Measurements from ENCODE around the gene TOE1. TPM values are rescaled to one million over a fixed set of nuclear protein-coding genes. Genes with fewer than 3 reads are reported as not detected.

Gene TOE1
- total RNA-seq, 3 donors from 2014 or later (not counting 1 experiment from before 2014, with no cell fraction given) = 23.2 to 36.8 (median 28.2) TPM

GRCh38 chr1:45332346-45332720, 7.6 kb upstream of the TOE1 start:
- TF ChIP-seq CTCF (IDR thresholded peaks at IDR 0.05) = no peak
- intact Hi-C loops (cut with micrococcal nuclease) = no loop called here
- Histone ChIP-seq H3K9me3 (ENCODE audit: control insufficient read depth, insufficient read depth, low read length) (no peaks in the 10 kb centered on the region), H3K36me3 (ENCODE audit: control insufficient read depth, insufficient read depth, low read length) (peaks cover 26% of the 10 kb centered on the region), H3K27ac (ENCODE audit: low read length) (no peak overlapping the region), H3K4me1 (ENCODE audit: control insufficient read depth, insufficient read depth, low read length) (peaks cover 9% of the 10 kb centered on the region), H3K27me3 (ENCODE audit: control insufficient read depth, insufficient read depth, low read length) (no peaks in the 10 kb centered on the region), H3K4me3 (ENCODE audit: low read length) (no peak overlapping the region)
- H3K36me3 Mint-ChIP-seq = no peaks in the 10 kb centered on the region
- H3K4me3 Mint-ChIP-seq = no peak overlapping the region
- WGBS (ENCODE audit: insufficient coverage) = 98% methylated on average over 10 of the region's 10 CpGs
- H3K4me1 Mint-ChIP-seq = peaks cover 8 to 13% of the 10 kb centered on the region in 2 donors
- ATAC-seq = no peak
- no peak for DNase-seq
- no peak overlapping the region for H3K27ac Mint-ChIP-seq
- H3K27me3 Mint-ChIP-seq (ENCODE audit: low read depth in 2 of 2) = no peaks in the 10 kb centered on the region
- no peaks in the 10 kb centered on the region for H3K9me3 Mint-ChIP-seq

GRCh38 chr1:45334308-45335245, 5.4 kb upstream of the TOE1 start:
- Mint-ChIP-seq H3K9me3 (no peaks in the 10 kb centered on the region), H3K27me3 (ENCODE audit: low read depth in 2 of 2) (no peaks in the 10 kb centered on the region), H3K4me3 (no peak overlapping the region), H3K4me1 (peaks cover 30 to 34% of the 10 kb centered on the region in 2 donors), H3K27ac (peak overlapping the region in 1 of 2 donors; percentile 74), H3K36me3 (no peaks in the 10 kb centered on the region)
- Histone ChIP-seq H3K4me3 (ENCODE audit: low read length) (no peak overlapping the region), H3K27me3 (ENCODE audit: control insufficient read depth, insufficient read depth, low read length) (no peaks in the 10 kb centered on the region), H3K9me3 (ENCODE audit: control insufficient read depth, insufficient read depth, low read length) (no peaks in the 10 kb centered on the region), H3K36me3 (ENCODE audit: control insufficient read depth, insufficient read depth, low read length) (peaks cover 26% of the 10 kb centered on the region), H3K4me1 (ENCODE audit: control insufficient read depth, insufficient read depth, low read length) (peaks cover 15% of the 10 kb centered on the region), H3K27ac (ENCODE audit: low read length) (no peak overlapping the region)
- intact Hi-C loops (cut with micrococcal nuclease) = loop anchor here (5.0 kb wide), 1 partner anchor 248 kb away; the partner anchor contains the start of gene NASP
- no peak for DNase-seq
- 62% methylated on average over 8 of the region's 9 CpGs for WGBS (ENCODE audit: insufficient coverage)
- no peak for TF ChIP-seq CTCF (IDR thresholded peaks at IDR 0.05)
- ATAC-seq = no peak

GRCh38 chr1:45335855-45336324, 4.1 kb upstream of the TOE1 start:
- Mint-ChIP-seq H3K4me3 (no peak overlapping the region), H3K9me3 (no peaks in the 10 kb centered on the region), H3K36me3 (no peaks in the 10 kb centered on the region), H3K27me3 (ENCODE audit: low read depth in 2 of 2) (no peaks in the 10 kb centered on the region), H3K4me1 (peaks cover 41 to 46% of the 10 kb centered on the region in 2 donors), H3K27ac (no peak overlapping the region)
- no peak overlapping the region for H3K27ac ChIP-seq (ENCODE audit: low read length)
- H3K27me3 ChIP-seq (ENCODE audit: control insufficient read depth, insufficient read depth, low read length) = no peaks in the 10 kb centered on the region
- DNase-seq (no peak), ATAC-seq (no peak)
- intact Hi-C loops (cut with micrococcal nuclease) = loop anchor here (5.0 kb wide), 1 partner anchor 246 kb away; the partner anchor contains the start of gene NASP
- H3K9me3 ChIP-seq (ENCODE audit: control insufficient read depth, insufficient read depth, low read length) = no peaks in the 10 kb centered on the region
- no peak for TF ChIP-seq CTCF (IDR thresholded peaks at IDR 0.05)
- peaks cover 24% of the 10 kb centered on the region for H3K4me1 ChIP-seq (ENCODE audit: control insufficient read depth, insufficient read depth, low read length)
- 99% methylated on average over 4 of the region's 4 CpGs for WGBS (ENCODE audit: insufficient coverage)
- H3K36me3 ChIP-seq (ENCODE audit: control insufficient read depth, insufficient read depth, low read length) = peaks cover 24% of the 10 kb centered on the region
- no peak overlapping the region for H3K4me3 ChIP-seq (ENCODE audit: low read length)

Data from natural killer cell (primary cell).